GM21367 (cell line): ENCODE data around the gene NCK2.
A peak's percentile ranks its signal among the peaks of the same experiment; 100 is the strongest.

Experiments used
- ATAC-seq: cut with Tn5 transposase; IDR thresholded peaks from one replicate; pipeline ENCODE4 v1.9.1; 2021; ENCODE audit not compliant: unreplicated experiment

NCK2 gene

GRCh38 chr2:105911425-105911824 lies 166.7 kb downstream of the NCK2 start:
- ATAC-seq = no peak

GRCh38 chr2:105912081-105912480 lies 167.4 kb downstream of the NCK2 start:
- ATAC-seq = no peak

GRCh38 chr2:105915005-105915558 lies 170.4 kb downstream of the NCK2 start:
- peak; percentile 71 for ATAC-seq

GRCh38 chr2:105917226-105917625 lies 172.5 kb downstream of the NCK2 start:
- ATAC-seq = no peak

DNA sequence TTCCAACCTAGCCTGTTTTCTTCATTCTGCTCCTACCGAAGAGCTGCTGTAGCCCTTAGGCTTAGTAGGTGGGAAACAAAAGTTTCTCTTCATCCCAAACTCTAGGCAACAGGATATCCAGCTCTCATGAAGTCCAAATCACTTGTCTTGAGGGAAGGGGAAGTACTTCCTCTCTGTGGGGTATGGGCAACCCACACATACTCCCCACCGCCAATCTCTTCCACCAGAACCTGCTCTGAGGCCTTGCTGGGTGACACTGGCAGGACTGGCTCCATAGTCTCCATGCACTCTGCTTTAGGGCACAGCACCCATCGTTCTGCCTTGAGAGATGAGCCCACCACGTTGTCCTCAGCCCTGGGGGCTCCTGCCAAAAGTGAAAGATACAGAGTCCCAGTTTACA lies 173.0 kb downstream of the NCK2 start:
- no peak for ATAC-seq

DNA sequence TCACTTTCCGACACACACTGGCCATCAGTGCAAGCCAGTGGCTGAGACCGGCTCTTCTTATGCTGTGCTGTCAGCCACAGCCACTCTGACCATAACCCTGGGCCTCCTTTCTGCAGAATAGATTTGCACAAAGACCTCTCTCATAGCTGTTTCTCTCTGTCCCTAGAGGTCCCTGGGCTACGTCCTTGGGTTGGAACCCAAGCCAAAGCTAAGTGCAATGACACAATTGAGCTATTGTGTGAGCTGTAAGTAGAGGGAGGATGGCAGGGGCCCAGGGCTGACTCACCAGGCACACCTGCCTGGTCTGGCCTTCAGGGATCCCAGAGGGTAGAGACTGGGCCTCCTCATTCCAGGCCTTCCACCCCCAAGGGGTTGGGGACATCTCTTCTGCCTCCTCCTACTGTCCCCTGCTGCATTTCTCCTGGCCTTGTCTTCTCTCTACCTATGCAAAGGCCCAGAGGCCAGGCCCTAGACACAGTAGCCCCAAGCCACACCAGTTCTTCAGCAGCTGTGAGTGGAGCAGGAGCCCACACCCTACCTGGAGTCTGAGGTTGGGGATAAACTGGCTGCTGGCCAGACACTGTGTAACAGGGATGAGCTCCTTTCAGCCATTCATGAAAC lies 174.6 kb downstream of the NCK2 start:
- no peak for ATAC-seq

GRCh38 chr2:105919826-105920225 lies 175.1 kb downstream of the NCK2 start:
- ATAC-seq = no peak

DNA sequence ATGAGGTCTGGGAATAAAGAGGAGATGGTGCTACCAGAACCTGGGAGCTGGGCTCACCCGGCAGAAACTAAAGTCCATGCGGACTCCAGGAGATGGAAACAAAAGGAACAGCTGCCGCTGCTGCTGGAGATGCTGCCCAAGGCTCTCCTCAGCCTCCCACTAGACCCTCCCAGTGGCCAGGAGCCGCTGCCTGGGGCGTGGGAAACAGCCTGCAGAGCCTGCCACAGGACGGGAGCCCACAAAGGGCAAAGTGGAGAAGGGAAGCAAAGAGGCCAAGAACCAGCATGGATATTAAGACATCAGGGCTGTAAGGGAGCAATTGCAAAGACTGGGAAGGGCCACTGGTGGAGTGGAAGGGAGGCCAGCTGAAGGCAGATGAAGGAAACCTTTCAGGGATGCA lies 179.6 kb downstream of the NCK2 start:
- ATAC-seq = no peak

DNA sequence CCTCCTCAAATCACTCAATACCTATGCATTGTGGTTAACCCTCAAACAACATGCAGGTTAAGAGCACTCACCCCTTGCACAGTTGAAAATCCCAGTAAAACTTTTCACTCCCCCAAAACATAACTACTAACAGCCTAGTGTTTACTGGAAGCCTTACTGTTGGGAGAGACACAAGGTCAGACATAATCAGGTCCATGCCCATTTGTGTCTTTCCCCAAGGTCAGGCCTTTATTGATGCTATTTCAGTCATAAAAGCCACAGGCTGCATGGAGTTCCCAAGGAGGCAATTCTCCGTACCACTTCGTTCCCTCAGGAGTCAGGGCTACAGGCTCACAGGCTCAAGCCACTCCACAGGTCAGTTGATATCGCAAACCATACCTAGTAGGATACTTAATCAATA lies 180.2 kb downstream of the NCK2 start:
- no peak for ATAC-seq

- no peak for ATAC-seq
Observed at GRCh38 chr2:105925390-105925789, 180.7 kb downstream of the NCK2 start.

DNA sequence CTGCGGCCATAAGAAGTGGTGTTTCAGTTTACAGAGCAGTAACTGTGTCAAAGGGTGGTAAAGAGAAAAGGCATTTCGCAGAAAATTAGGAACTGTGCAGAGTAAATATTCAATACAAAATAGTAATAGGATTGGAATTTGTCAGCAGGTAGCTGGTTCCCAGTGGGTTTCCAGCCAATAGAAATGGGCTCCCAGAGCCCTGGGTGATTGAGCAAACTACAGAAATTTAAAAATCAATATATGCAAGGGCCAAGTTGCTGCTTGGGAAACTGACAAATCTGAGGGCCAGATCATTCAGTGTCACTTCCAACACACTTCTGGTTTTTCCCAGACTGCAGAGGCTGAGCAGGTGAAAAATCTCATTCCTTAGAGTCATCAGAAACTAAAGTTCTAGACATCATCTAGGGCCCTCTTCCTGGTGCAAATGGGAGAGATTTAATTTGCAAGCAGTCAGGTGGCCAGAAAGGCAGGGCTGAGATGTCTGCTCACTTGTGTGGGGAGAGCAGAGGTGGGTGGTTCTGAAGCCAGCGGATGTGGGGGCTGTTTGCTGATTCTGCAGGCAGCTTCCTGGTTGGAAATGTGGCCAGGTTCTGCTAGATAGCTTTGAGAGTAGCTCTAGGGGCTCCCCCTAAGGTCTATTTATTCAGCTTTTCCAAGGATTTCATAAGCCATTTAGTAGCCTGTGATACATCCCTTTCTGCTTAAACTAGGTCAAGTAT lies 182.4 kb downstream of the NCK2 start:
- ATAC-seq = no peak

GRCh38 chr2:105928086-105928485 lies 183.4 kb downstream of the NCK2 start:
- ATAC-seq = no peak

- ATAC-seq = no peak
Observed at GRCh38 chr2:105928563-105928962, 183.9 kb downstream of the NCK2 start.

DNA sequence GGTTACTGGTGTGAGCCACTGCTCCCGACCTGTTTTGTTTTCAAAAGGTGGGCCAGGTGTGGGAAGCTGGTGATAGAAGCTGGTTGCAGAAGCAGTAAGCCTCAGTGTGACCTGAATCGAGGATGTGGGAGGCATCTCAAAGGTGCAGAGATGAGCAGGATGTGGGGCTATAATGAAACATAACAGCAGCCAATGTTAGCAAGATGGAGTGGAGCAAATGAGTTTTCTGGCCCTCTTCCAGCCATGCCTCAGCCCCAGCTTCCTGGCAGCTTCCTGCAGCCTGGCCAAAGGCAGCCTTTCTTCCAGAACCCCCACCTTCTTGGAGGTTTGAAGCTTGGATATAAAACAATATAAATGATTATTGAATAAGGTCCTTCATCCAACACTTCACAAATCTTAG lies 184.8 kb downstream of the NCK2 start:
- no peak for ATAC-seq

GRCh38 chr2:105932582-105932981 lies 187.9 kb downstream of the NCK2 start:
- ATAC-seq = no peak

- no peak for ATAC-seq
Observed at GRCh38 chr2:105933906-105934305, 189.2 kb downstream of the NCK2 start.

DNA sequence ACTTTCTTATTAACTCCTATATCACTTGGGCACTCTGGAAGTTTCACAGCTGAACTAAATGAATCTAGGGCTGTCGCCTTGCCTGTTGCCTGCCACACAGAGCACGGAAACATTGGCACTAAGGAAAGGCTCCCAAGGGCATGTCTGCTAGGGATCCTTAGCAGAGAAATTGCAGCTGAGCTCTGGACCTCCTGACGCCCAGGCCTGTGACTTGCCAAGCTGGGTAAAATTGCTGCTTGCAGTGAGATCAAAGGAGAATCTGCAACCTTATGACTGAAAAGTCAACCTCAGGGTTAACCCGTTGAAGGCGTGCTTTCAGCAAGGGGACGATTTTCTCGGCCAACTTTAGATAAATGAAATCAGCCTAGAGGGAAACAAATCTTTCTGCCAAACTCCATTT lies 189.8 kb downstream of the NCK2 start:
- ATAC-seq = no peak

DNA sequence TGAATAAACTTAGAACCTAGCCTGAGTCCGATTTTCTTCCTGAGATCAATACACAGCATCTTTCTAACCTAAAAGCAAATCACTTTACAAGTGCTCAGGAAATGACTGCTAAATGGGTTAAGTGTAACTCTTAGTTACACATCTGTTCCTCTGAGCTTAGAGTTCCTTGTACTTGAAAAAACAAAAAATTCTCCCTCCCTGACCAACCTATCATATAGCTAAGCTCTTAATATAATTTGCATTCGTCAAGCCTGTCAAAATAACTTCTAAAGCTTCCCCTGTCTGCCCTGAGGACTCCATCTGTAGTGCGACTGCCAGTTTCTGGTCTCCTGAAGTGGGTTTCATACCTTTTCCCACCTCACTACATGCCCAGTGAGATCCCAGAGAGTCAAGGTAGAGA lies 190.4 kb downstream of the NCK2 start:
- ATAC-seq = no peak

GRCh38 chr2:105936954-105937353 lies 192.2 kb downstream of the NCK2 start:
- no peak for ATAC-seq

- ATAC-seq = no peak
Observed at GRCh38 chr2:105937498-105938097, 192.9 kb downstream of the NCK2 start.
